ENCODE results near the gene PDE8B.
"Not testable (repeated sequence)": the region's sequence is repeated elsewhere in the genome, so short reads cannot be mapped to it uniquely, and the experiment has no call there.

The PDE8B gene

GRCh38 chr5:77443670-77444069 is 233.2 kb downstream of the PDE8B start:
- in situ Hi-C loops (cut with HindIII; ENCODE audit: low pct_ligation_motif_present, low pct_unique_long_range_greater_than_20kb, low sequenced_read_pairs) = no loop called here
- no peak for DNase-seq

- no peak for DNase-seq
- in situ Hi-C loops (cut with HindIII; ENCODE audit: low pct_ligation_motif_present, low pct_unique_long_range_greater_than_20kb, low sequenced_read_pairs) = no loop called here
These were observed 233.9 kb downstream of the PDE8B start for GRCh38 chr5:77444356-77444755.

- no peak for DNase-seq
These were observed 238.4 kb downstream of the PDE8B start for GRCh38 chr5:77448831-77449230.

GRCh38 chr5:77449277-77449676 is 238.8 kb downstream of the PDE8B start:
- DNase-seq = no peak
- in situ Hi-C loops (cut with HindIII; ENCODE audit: low pct_ligation_motif_present, low pct_unique_long_range_greater_than_20kb, low sequenced_read_pairs) = no loop called here

More at GRCh38 chr5:77448831-77449230, 238.4 kb downstream of the PDE8B start:
- in situ Hi-C loops (cut with HindIII; ENCODE audit: low pct_ligation_motif_present, low pct_unique_long_range_greater_than_20kb, low sequenced_read_pairs) = no loop called here

GRCh38 chr5:77449981-77450380 is 239.5 kb downstream of the PDE8B start:
- in situ Hi-C loops (cut with HindIII; ENCODE audit: low pct_ligation_motif_present, low pct_unique_long_range_greater_than_20kb, low sequenced_read_pairs) = no loop called here
- no peak for DNase-seq

GRCh38 chr5:77452351-77452750 is 241.9 kb downstream of the PDE8B start:
- in situ Hi-C loops (cut with HindIII; ENCODE audit: low pct_ligation_motif_present, low pct_unique_long_range_greater_than_20kb, low sequenced_read_pairs) = no loop called here
- DNase-seq = no peak

GRCh38 chr5:77454123-77454522 is 243.6 kb downstream of the PDE8B start:
- in situ Hi-C loops (cut with HindIII; ENCODE audit: low pct_ligation_motif_present, low pct_unique_long_range_greater_than_20kb, low sequenced_read_pairs) = no loop called here
- no peak for DNase-seq

- DNase-seq = no peak
- in situ Hi-C loops (cut with HindIII; ENCODE audit: low pct_ligation_motif_present, low pct_unique_long_range_greater_than_20kb, low sequenced_read_pairs) = no loop called here
These were observed 250.8 kb downstream of the PDE8B start for GRCh38 chr5:77461287-77461686.

- in situ Hi-C loops (cut with HindIII; ENCODE audit: low pct_ligation_motif_present, low pct_unique_long_range_greater_than_20kb, low sequenced_read_pairs) = no loop called here
- DNase-seq = no peak
These were observed 253.4 kb downstream of the PDE8B start for GRCh38 chr5:77463905-77464304.

- DNase-seq; in situ Hi-C loops (cut with HindIII; ENCODE audit: low pct_ligation_motif_present, low pct_unique_long_range_greater_than_20kb, low sequenced_read_pairs): not testable (repeated sequence)
These were observed 258.4 kb downstream of the PDE8B start for GRCh38 chr5:77468875-77469274.

- in situ Hi-C loops (cut with HindIII; ENCODE audit: low pct_ligation_motif_present, low pct_unique_long_range_greater_than_20kb, low sequenced_read_pairs); DNase-seq: not testable (repeated sequence)
These were observed 264.6 kb downstream of the PDE8B start for GRCh38 chr5:77475041-77475440.
